ENCODE results near the gene NTF4.

DNA sequence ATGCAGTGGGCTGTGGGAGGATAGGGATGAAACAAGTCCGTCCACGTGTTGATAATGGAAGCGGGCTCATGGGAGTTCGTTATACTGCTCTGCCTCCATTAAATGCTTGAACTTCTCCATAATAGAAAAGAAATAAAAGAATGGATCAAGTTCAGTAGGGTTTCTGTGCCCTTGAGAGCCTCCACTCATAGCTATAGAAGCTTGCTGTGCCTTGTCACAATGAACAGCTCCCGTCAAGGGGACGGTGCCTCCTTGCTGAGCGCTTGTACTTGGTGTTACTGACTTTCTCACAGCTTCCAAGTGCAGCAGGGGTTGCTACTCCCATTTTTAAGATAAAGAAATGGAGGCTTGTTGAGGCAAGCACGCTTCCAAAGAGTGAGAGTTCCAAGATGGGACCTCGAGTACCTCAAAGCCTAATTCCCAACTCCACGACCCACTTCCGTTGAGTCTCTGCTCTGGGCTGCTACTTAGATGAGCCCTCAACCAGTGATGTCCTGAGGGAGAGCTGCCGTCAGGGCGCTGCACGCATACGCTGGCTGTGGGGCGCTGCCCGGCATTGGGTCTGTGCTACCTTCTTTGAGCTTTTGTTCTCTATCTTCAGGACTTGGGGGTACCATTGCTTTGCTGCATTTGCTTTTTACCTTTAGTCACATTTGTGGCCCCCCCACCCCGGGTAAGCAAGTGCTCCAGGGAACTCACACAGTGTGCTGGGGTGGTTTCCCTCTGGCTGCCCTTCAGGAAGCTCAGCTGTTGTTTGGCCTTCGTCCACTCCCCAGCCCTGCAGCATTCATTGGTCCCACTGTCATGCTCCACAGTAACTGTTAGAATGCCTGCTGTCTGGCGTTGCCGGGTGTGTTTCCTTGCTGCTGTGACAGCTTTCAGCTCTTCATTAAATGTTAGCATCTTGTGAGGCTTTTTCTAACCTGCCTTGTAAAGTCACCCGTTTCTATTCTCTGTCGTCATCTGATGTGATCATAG, 30.2 kb upstream of the NTF4 start:
- TF ChIP-seq, protein P1, sequence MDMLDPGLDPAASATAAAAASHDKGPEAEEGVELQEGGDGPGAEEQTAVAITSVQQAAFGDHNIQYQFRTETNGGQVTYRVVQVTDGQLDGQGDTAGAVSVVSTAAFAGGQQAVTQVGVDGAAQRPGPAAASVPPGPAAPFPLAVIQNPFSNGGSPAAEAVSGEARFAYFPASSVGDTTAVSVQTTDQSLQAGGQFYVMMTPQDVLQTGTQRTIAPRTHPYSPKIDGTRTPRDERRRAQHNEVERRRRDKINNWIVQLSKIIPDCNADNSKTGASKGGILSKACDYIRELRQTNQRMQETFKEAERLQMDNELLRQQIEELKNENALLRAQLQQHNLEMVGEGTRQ (IDR thresholded peaks at IDR 0.05): no peak
- TF ChIP-seq POLR2A (IDR thresholded peaks at IDR 0.05; ENCODE audit: low read length) (no peak), CBX2 (IDR thresholded peaks at IDR 0.05; ENCODE audit: borderline replicate concordance, low read depth) (no peak), ZSCAN20 (CRISPR knock-in tag; IDR thresholded peaks at IDR 0.05) (no peak), ESRRA (IDR thresholded peaks at IDR 0.05; ENCODE audit: borderline replicate concordance, low read length) (no peak), CEBPB (IDR thresholded peaks at IDR 0.05) (no peak), MAZ (IDR thresholded peaks at IDR 0.05; ENCODE audit: borderline replicate concordance, low read depth, low read length) (no peak), ZFP36 (IDR thresholded peaks at IDR 0.05; ENCODE audit: borderline replicate concordance, partially characterized antibody) (no peak), RFX5 (IDR thresholded peaks at IDR 0.05) (no peak), EP300 (IDR thresholded peaks at IDR 0.05) (no peak)
- TF ChIP-seq, protein P2, sequence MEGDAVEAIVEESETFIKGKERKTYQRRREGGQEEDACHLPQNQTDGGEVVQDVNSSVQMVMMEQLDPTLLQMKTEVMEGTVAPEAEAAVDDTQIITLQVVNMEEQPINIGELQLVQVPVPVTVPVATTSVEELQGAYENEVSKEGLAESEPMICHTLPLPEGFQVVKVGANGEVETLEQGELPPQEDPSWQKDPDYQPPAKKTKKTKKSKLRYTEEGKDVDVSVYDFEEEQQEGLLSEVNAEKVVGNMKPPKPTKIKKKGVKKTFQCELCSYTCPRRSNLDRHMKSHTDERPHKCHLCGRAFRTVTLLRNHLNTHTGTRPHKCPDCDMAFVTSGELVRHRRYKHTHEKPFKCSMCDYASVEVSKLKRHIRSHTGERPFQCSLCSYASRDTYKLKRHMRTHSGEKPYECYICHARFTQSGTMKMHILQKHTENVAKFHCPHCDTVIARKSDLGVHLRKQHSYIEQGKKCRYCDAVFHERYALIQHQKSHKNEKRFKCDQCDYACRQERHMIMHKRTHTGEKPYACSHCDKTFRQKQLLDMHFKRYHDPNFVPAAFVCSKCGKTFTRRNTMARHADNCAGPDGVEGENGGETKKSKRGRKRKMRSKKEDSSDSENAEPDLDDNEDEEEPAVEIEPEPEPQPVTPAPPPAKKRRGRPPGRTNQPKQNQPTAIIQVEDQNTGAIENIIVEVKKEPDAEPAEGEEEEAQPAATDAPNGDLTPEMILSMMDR (IDR thresholded peaks at IDR 0.05): no peak
- TF ChIP-seq, protein P3, sequence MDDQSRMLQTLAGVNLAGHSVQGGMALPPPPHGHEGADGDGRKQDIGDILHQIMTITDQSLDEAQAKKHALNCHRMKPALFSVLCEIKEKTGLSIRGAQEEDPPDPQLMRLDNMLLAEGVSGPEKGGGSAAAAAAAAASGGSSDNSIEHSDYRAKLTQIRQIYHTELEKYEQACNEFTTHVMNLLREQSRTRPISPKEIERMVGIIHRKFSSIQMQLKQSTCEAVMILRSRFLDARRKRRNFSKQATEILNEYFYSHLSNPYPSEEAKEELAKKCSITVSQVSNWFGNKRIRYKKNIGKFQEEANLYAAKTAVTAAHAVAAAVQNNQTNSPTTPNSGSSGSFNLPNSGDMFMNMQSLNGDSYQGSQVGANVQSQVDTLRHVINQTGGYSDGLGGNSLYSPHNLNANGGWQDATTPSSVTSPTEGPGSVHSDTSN (IDR thresholded peaks at IDR 0.05): no peak
- TF ChIP-seq, protein P4, sequence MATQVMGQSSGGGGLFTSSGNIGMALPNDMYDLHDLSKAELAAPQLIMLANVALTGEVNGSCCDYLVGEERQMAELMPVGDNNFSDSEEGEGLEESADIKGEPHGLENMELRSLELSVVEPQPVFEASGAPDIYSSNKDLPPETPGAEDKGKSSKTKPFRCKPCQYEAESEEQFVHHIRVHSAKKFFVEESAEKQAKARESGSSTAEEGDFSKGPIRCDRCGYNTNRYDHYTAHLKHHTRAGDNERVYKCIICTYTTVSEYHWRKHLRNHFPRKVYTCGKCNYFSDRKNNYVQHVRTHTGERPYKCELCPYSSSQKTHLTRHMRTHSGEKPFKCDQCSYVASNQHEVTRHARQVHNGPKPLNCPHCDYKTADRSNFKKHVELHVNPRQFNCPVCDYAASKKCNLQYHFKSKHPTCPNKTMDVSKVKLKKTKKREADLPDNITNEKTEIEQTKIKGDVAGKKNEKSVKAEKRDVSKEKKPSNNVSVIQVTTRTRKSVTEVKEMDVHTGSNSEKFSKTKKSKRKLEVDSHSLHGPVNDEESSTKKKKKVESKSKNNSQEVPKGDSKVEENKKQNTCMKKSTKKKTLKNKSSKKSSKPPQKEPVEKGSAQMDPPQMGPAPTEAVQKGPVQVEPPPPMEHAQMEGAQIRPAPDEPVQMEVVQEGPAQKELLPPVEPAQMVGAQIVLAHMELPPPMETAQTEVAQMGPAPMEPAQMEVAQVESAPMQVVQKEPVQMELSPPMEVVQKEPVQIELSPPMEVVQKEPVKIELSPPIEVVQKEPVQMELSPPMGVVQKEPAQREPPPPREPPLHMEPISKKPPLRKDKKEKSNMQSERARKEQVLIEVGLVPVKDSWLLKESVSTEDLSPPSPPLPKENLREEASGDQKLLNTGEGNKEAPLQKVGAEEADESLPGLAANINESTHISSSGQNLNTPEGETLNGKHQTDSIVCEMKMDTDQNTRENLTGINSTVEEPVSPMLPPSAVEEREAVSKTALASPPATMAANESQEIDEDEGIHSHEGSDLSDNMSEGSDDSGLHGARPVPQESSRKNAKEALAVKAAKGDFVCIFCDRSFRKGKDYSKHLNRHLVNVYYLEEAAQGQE (IDR thresholded peaks at IDR 0.05): no peak
